22Rv1 (cell line): ENCODE data around the gene GMPPB.

Experiments
- ZFX ChIP-seq: fragments of 450-650 bp; IDR thresholded peaks from 2 replicates; pipeline ENCODE4 v1.6.1; 2017; ENCODE audit warnings: antibody characterized with exemption, borderline replicate concordance
- TF ChIP-seq, protein P1 (sequence below): fragments of 450-650 bp; IDR thresholded peaks from 2 replicates; pipeline ENCODE4 v1.5.1; 2017; ENCODE audit warnings: mild to moderate bottlenecking

- TF ChIP-seq, protein P1, sequence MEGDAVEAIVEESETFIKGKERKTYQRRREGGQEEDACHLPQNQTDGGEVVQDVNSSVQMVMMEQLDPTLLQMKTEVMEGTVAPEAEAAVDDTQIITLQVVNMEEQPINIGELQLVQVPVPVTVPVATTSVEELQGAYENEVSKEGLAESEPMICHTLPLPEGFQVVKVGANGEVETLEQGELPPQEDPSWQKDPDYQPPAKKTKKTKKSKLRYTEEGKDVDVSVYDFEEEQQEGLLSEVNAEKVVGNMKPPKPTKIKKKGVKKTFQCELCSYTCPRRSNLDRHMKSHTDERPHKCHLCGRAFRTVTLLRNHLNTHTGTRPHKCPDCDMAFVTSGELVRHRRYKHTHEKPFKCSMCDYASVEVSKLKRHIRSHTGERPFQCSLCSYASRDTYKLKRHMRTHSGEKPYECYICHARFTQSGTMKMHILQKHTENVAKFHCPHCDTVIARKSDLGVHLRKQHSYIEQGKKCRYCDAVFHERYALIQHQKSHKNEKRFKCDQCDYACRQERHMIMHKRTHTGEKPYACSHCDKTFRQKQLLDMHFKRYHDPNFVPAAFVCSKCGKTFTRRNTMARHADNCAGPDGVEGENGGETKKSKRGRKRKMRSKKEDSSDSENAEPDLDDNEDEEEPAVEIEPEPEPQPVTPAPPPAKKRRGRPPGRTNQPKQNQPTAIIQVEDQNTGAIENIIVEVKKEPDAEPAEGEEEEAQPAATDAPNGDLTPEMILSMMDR, result no peak
- no peak for TF ChIP-seq ZFX
Observed at GRCh38 chr3:49727154-49727923, 3.6 kb upstream of the GMPPB start.
